ENCODE results near the gene PPP2R1B. TPM values are rescaled to one million over a fixed set of nuclear protein-coding genes. Genes with fewer than 3 reads are reported as not detected.

Gene PPP2R1B
- total and polyA plus RNA-seq, 4 donors = 33.2 to 316 (median 52.5) TPM

- no peak for TF ChIP-seq MAX (IDR thresholded peaks at IDR 0.05)
- H3K4me3 ChIP-seq (ENCODE audit: low read depth in 1 of 3, low read length in 3 of 3) = no peak overlapping the region
- no peaks in the 10 kb centered on the region for H3K9me3 ChIP-seq (ENCODE audit: control insufficient read depth in 4 of 4, low read length in 3 of 4)
- no peak overlapping the region for H3K9ac ChIP-seq (ENCODE audit: low read depth in 1 of 2, low read length in 2 of 2)
- peaks cover 6 to 43% (median 20%) of the 10 kb centered on the region in 4 donors for H3K4me1 ChIP-seq (ENCODE audit: control insufficient read depth in 4 of 4, insufficient read depth in 4 of 4, low read length in 3 of 4)
- H3K27ac ChIP-seq (ENCODE audit: low read depth in 1 of 2, low read length in 2 of 2) = no peak overlapping the region
- no peak for DNase-seq (ENCODE audit: low spot score)
- H3K27me3 ChIP-seq (ENCODE audit: control insufficient read depth in 4 of 4, insufficient read depth in 4 of 4, low read length in 3 of 4) = no peaks in the 10 kb centered on the region
- no peaks in the 10 kb centered on the region for H3K36me3 ChIP-seq (ENCODE audit: control insufficient read depth in 4 of 4, insufficient read depth in 3 of 4, low read depth in 1 of 4, low read length in 3 of 4)
- WGBS = 77% methylated on average over 4 of the region's 4 CpGs
These were observed 4.5 kb upstream of the PPP2R1B start for GRCh38 chr11:111770581-111771134.

- 2% methylated on average over 7 of the region's 7 CpGs for WGBS
- H3K9ac ChIP-seq (ENCODE audit: low read depth in 1 of 2, low read length in 2 of 2) = peak overlapping the region; percentile 82 to 98
- no peak for TF ChIP-seq FOXA2 (IDR thresholded peaks at IDR 0.05)
- TF ChIP-seq TAF1 (conservative IDR thresholded peaks at IDR 0.05) = no peak
- TF ChIP-seq GABPA (IDR thresholded peaks at IDR 0.05 in 1 of 2, conservative IDR thresholded peaks at IDR 0.05 in 1 of 2) = no peak
- TF ChIP-seq EGR1 (IDR thresholded peaks at IDR 0.05; ENCODE audit: low read depth in 2 of 2) = no peak
- TF ChIP-seq RAD21 (IDR thresholded peaks at IDR 0.05) = peak in 1 of 2 donors; percentile 24
- no peak for TF ChIP-seq JUND (IDR thresholded peaks at IDR 0.05)
- no peak for TF ChIP-seq MAX (IDR thresholded peaks at IDR 0.05)
- no peak for TF ChIP-seq HNF4G (IDR thresholded peaks at IDR 0.05)
- no peak for TF ChIP-seq ATF3 (IDR thresholded peaks at IDR 0.05)
- peak; percentile 75 for TF ChIP-seq REST (IDR thresholded peaks at IDR 0.05)
- TF ChIP-seq SP1 (IDR thresholded peaks at IDR 0.05) = peak; percentile 14
- no peak for TF ChIP-seq CTCF (IDR thresholded peaks at IDR 0.05; ENCODE audit: low read depth, low read length, missing input control)
- TF ChIP-seq ZBTB33 (IDR thresholded peaks at IDR 0.05) = no peak
- TF ChIP-seq FOXA1 (IDR thresholded peaks at IDR 0.05) = no peak
- TF ChIP-seq RXRA (IDR thresholded peaks at IDR 0.05) = no peak
- TF ChIP-seq NR2F2 (IDR thresholded peaks at IDR 0.05) = no peak
- TF ChIP-seq HNF4A (conservative IDR thresholded peaks at IDR 0.05) = no peak
- TF ChIP-seq YY1 (IDR thresholded peaks at IDR 0.05) = no peak
- H3K27ac ChIP-seq (ENCODE audit: low read depth in 1 of 2, low read length in 2 of 2) = peak overlapping the region; percentile 88 to 95
- H3K27me3 ChIP-seq (ENCODE audit: control insufficient read depth in 4 of 4, insufficient read depth in 4 of 4, low read length in 3 of 4) = no peaks in the 10 kb centered on the region
- no peaks in the 10 kb centered on the region for H3K9me3 ChIP-seq (ENCODE audit: control insufficient read depth in 4 of 4, low read length in 3 of 4)
- peaks cover 0 to 20% (median 8%) of the 10 kb centered on the region in 4 donors for H3K36me3 ChIP-seq (ENCODE audit: control insufficient read depth in 4 of 4, insufficient read depth in 3 of 4, low read depth in 1 of 4, low read length in 3 of 4)
- H3K4me3 ChIP-seq (ENCODE audit: low read depth in 1 of 3, low read length in 3 of 3) = peak overlapping the region; percentile 45 to 96 (median 89)
- DNase-seq (ENCODE audit: low spot score) = no peak
- H3K4me1 ChIP-seq (ENCODE audit: control insufficient read depth in 4 of 4, insufficient read depth in 4 of 4, low read length in 3 of 4) = peaks cover 0 to 32% (median 13%) of the 10 kb centered on the region in 4 donors
These were observed 599 bp upstream of the PPP2R1B start for GRCh38 chr11:111766834-111767142.

Data from liver (tissue), 9 donors.